HUES64 (cell line): Measurements from ENCODE around the gene SPARC.

Experiments
- H3K27ac ChIP-seq: 2 replicates; pipeline ENCODE4 v1.7.0; 2013; ENCODE audit warnings: low read depth, low read length, inconsistent platforms
- H3K27me3 ChIP-seq: 2 replicates; pipeline ENCODE4 v1.6.1; 2013; ENCODE audit warnings: mild to moderate bottlenecking, low read length; ENCODE audit not compliant: insufficient read depth
- H3K36me3 ChIP-seq: 2 replicates; pipeline ENCODE4 v1.6.1; 2013; ENCODE audit warnings: mild to moderate bottlenecking, low read length; ENCODE audit not compliant: insufficient read depth
- H3K4me1 ChIP-seq: 2 replicates; pipeline ENCODE4 v1.6.1; 2013; ENCODE audit warnings: mild to moderate bottlenecking, low read length, moderate library complexity; ENCODE audit not compliant: insufficient read depth
- H3K4me3 ChIP-seq: 2 replicates; pipeline ENCODE4 v1.5.1; 2013; ENCODE audit warnings: mild to moderate bottlenecking, low read length, moderate library complexity
- H3K9ac ChIP-seq: 2 replicates; pipeline ENCODE4 v1.6.1; 2013; ENCODE audit warnings: mild to moderate bottlenecking, low read depth, low read length
- H3K9me3 ChIP-seq: 2 replicates; pipeline ENCODE4 v1.6.1; 2013; ENCODE audit warnings: low read depth, low read length; ENCODE audit not compliant: insufficient read depth
- WGBS: fragments of 150-250, 120-280 bp; methylation state at CpG from one replicate; pipeline ENCODE4 v1.1.7; 2013; ENCODE audit warnings: missing lambda C conversion rate; 5-methylcytosine and 5-hydroxymethylcytosine counted together

SPARC gene

DNA sequence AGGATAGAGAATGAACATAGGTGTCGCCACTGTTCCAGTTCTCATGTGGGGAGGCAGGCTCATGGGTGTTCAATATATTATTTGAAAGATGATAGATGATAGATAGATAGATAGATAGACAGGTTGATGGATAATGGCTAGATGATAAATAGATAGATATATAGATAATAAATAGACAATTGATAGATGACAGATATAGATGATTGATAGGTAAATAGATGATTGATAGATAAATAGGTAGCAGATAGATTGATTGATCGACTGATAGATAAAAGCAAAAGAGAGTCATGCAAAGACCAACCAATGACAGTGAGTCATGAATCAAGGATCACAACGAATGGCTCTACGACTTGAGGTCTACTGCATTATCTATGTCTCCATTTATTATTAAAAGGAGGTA lies 30.4 kb downstream of the SPARC start:
- Histone ChIP-seq H3K9me3 (no peaks in the 10 kb centered on the region), H3K36me3 (no peaks in the 10 kb centered on the region), H3K27me3 (no peaks in the 10 kb centered on the region), H3K27ac (no peak overlapping the region), H3K4me3 (no peak overlapping the region), H3K9ac (no peak overlapping the region), H3K4me1 (no peaks in the 10 kb centered on the region)
- WGBS = 92% methylated on average over 4 of the region's 4 CpGs

DNA sequence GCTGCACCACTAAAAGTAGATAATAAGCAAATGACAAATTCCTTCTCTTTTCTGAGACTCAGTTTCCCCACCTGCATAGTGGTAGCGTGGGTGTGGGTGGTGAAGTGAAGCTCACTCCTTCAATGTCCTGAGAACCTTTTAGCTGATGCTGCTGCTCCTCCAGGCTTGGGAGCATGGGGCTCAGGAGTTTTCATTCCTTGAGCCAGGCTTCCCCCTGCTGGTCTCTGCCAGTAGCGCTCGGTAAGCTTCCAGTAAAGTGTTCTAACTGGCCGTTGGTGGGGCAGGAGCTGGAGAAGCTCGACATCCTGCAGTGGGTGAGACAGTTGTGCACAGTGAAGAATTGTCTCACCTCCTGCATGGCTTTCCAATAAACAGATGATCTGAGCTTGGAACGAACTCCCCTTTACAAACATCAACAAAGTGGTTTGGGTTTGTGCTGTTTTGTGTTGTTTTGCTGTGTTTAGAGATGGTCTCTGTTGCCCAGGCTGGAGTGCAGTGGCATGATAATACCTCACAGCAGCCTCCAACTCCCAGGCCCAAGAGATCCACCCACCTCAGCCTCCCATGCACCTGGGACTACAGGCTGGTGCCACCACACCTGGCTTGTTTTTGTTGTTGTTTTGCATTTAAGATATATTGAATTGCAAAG lies 34.6 kb downstream of the SPARC start:
- Histone ChIP-seq H3K27ac (no peak overlapping the region), H3K27me3 (no peaks in the 10 kb centered on the region), H3K9me3 (no peaks in the 10 kb centered on the region), H3K4me3 (no peak overlapping the region), H3K9ac (no peak overlapping the region), H3K4me1 (0 out of 2 replicates have a peak, but pooled peaks cover 3% of the 10 kb centered on the region), H3K36me3 (no peaks in the 10 kb centered on the region)
- 16% methylated on average over 5 of the region's 6 CpGs for WGBS

DNA sequence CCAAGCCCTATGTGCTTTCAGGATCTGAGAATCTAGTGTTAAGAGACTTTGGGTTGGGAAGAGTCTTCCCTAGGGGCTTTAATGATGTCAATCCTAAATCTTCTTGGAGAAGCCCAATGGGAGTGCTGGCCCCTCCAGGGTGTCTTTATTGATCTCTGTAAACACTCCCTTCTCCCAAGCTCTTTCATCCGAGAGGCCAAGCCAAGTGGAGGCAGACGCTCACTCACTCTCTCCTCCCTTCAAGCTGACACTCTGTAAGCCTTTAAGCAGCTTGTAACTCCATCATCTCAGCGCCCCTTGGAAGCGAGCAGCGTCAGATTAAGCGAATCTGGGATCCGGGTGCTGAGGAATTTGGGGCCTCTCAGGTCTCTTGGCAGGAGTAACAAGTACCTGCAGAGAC lies 37.7 kb downstream of the SPARC start:
- H3K27me3 ChIP-seq = no peaks in the 10 kb centered on the region
- no peaks in the 10 kb centered on the region for H3K9me3 ChIP-seq
- no peak overlapping the region for H3K4me3 ChIP-seq
- 74% methylated on average over 7 of the region's 7 CpGs for WGBS
- H3K36me3 ChIP-seq = no peaks in the 10 kb centered on the region
- no peak overlapping the region for H3K27ac ChIP-seq
- no peak overlapping the region for H3K9ac ChIP-seq
- H3K4me1 ChIP-seq = 0 out of 2 replicates have a peak, but pooled peaks cover 3% of the 10 kb centered on the region

DNA sequence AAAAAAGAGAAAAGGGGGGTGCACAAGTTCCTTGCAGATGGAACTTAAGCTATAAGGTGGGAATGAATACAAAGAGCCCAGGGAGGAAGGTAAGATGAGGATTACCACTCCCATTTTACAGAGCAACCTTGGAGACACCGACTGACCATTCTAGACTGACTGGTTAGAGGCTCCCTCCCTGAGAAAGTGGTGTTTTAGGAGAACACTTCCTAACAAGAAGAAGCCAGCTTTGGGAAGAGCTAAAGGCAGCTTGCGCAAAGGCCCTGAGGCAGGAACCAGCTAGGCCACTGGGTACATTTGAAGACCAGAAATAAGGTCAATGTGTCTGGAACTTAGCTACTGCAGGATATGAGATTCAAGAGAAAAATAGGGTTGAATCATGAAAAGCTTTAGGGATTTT lies 38.6 kb downstream of the SPARC start:
- no peak overlapping the region for H3K4me3 ChIP-seq
- H3K9me3 ChIP-seq = no peaks in the 10 kb centered on the region
- H3K4me1 ChIP-seq = 0 out of 2 replicates have a peak, but pooled peaks cover 3% of the 10 kb centered on the region
- no peaks in the 10 kb centered on the region for H3K27me3 ChIP-seq
- over 99% methylated on average over 2 of the region's 2 CpGs for WGBS
- H3K9ac ChIP-seq = no peak overlapping the region
- no peak overlapping the region for H3K27ac ChIP-seq
- no peaks in the 10 kb centered on the region for H3K36me3 ChIP-seq

DNA sequence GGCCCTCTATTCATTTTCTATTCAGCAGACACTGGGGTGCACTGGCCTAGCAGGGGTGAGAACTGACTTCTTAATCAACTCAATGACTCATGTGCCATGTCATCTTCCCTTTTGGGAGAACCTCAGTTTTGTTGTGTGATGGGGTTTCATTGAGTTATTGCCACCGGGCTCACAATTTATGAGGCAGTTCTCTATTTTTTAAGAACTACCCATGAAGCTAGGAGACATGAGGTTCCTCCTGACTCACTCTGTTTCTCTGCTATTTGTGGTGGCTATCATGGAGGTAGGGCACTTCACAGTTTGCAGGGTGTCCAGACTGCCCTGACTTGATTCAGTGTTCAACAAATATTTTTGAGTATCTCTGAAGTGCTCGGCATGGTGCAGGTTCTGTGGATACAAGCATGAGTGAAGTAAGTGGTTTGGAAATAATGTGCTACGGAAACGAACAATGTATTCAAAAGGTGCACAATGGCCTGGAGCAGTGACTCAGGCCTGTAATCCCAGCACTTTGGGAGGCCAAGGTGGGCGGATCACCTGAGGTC lies 39.3 kb downstream of the SPARC start:
- 91% methylated on average over 5 of the region's 5 CpGs for WGBS
- Histone ChIP-seq H3K4me3 (no peak overlapping the region), H3K27ac (no peak overlapping the region), H3K9me3 (no peaks in the 10 kb centered on the region), H3K27me3 (no peaks in the 10 kb centered on the region), H3K36me3 (no peaks in the 10 kb centered on the region), H3K4me1 (0 out of 2 replicates have a peak, but pooled peaks cover 3% of the 10 kb centered on the region), H3K9ac (no peak overlapping the region)

DNA sequence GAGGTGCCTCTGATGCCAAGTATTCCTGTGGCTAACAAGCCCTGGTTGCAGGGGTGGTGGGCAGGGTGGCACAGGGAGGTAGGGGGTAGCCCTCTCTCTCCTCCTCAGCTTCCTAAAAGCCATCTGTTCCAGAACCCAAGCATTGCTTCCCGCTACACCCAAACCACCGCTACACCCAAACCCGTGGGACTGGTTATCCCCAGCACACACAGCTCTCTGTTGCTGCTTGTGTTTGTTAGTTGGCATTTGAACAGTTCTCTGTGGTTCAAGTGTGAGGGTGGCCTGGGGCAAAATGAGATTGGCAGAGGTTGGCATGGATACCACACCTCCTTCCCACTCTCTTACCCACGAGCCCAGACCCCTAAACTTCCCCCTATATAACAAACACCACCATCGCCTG lies 40.4 kb downstream of the SPARC start:
- Histone ChIP-seq H3K27me3 (no peaks in the 10 kb centered on the region), H3K9me3 (no peaks in the 10 kb centered on the region), H3K36me3 (no peaks in the 10 kb centered on the region), H3K4me3 (no peak overlapping the region), H3K27ac (no peak overlapping the region), H3K4me1 (0 out of 2 replicates have a peak, but pooled peaks cover 3% of the 10 kb centered on the region), H3K9ac (no peak overlapping the region)
- 93% methylated on average over 5 of the region's 5 CpGs for WGBS

DNA sequence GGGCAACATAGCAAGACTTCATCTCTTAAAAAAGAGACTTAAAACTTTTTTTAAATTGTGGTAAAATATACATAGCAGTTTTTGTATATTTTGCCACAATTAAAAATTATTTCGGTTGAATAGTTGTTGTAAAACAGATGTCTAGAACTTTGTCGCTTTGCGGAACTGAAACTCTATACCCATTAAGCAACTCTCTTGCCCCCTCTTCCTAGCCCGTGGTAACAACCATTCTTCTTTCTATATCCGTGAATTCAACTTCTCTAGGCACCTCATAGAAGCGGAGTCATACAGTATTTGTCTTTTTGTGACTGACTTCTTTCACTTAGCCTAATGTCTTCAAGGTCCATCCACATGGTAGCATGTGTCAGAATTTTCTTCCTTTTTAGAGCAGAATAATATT lies 43.3 kb downstream of the SPARC start:
- Histone ChIP-seq H3K9ac (no peak overlapping the region), H3K4me3 (no peak overlapping the region), H3K27me3 (peaks cover 10% of the 10 kb centered on the region), H3K4me1 (no peaks in the 10 kb centered on the region), H3K36me3 (no peaks in the 10 kb centered on the region), H3K9me3 (no peaks in the 10 kb centered on the region), H3K27ac (no peak overlapping the region)
- WGBS = over 99% methylated on average over 6 of the region's 6 CpGs

DNA sequence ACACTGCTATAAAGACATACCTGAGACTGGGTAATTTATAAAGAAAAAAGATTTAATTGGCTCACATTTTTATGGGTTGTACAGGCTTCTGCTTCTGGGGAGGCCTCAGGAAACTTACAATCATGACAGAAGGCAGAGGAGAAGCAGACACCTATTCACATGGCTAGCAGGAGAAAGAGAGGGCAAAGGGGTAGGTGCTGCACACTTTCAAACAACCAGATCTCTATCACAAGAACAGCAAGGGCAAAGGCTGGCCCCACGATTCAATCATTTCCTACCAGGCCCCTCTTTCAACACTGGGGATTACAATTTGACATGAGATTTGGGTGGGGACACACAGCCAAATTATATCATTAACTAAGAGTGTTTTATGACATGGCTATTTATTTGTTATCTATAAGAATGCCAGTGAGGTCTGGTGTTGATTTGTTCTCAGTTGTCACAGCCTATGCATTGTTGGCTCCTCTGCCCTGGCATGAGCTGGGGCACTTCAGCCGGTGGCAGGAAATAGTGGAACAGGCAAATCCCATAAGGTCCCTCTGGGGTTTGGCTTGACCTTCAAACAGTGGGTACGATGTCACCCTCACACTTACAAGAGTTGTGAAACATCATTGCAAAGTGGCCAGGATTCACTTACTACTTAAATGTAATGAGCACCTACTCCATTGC lies 44.1 kb downstream of the SPARC start:
- Histone ChIP-seq H3K27me3 (peaks cover 16% of the 10 kb centered on the region), H3K36me3 (no peaks in the 10 kb centered on the region), H3K4me3 (no peak overlapping the region), H3K4me1 (no peaks in the 10 kb centered on the region), H3K9me3 (no peaks in the 10 kb centered on the region), H3K27ac (no peak overlapping the region), H3K9ac (no peak overlapping the region)
- 88% methylated on average over 3 of the region's 3 CpGs for WGBS

DNA sequence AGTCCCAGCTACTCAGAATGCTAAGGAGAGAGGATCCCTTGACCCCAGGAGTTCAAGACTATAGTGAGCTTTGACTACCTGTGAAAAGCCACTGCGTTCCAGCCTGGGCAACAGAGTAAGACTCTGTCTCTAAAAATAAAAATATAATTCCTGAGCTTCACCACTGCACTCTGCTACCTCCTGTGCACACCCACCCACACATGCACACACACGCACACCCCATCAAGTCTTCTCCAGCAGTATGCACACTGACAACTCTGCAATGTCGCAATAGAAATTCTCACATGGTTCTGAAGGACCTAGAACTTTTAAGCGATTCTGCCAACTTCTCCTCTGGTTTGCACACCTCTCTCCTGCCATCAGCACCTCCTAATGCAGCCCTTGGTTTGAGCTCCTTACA lies 48.1 kb downstream of the SPARC start:
- 86% methylated on average over 4 of the region's 4 CpGs for WGBS

DNA sequence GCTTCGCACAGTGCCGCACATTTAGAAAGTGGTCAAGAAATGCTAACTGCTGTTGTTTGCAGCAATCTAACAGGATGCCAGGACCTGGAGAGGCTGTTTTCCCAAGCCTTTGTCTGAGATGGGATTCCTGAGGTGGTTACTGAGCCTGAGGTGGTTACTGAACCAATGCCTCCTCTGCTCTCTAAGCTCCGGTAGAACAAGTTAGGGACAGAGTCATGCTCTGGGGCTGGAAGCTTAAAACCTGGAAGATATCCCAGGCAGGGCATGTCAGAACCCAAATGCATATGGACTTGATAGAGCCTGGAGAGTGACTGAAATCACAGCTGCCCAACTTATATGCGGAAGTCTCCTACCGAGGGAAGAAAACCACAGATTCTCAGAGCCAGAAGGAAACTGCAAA lies 49.0 kb downstream of the SPARC start:
- H3K4me3 ChIP-seq = no peak overlapping the region
- no peak overlapping the region for H3K9ac ChIP-seq
- 81% methylated on average over 5 of the region's 5 CpGs for WGBS
- H3K4me1 ChIP-seq = no peaks in the 10 kb centered on the region
- no peak overlapping the region for H3K27ac ChIP-seq
- no peaks in the 10 kb centered on the region for H3K36me3 ChIP-seq
- peaks cover 28% of the 10 kb centered on the region for H3K27me3 ChIP-seq
- H3K9me3 ChIP-seq = no peaks in the 10 kb centered on the region

More for the DNA sequence above, 48.1 kb downstream of the SPARC start:
- Histone ChIP-seq H3K4me1 (no peaks in the 10 kb centered on the region), H3K27ac (no peak overlapping the region), H3K27me3 (peaks cover 28% of the 10 kb centered on the region), H3K36me3 (no peaks in the 10 kb centered on the region), H3K9ac (no peak overlapping the region), H3K4me3 (no peak overlapping the region), H3K9me3 (no peaks in the 10 kb centered on the region)

DNA sequence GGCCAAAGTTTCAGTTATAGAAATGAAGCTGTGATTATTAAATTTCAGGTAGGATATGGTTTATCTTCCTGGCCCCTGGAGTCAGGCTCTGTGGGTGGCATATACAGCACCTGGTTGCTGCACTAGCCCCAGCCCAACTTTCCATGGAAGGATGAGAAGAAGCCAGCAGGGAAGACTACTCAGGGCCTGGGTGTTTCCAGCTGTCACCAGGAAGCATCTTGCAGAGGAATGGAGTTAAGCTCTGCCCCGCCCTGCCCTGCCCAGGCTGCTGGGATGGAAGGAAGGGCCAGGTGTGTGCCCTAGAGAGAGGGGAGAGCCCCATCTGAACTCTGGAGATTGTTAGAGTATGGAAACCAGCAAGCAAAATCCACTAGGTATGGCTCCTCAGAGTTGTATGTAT lies 52.8 kb downstream of the SPARC start:
- Histone ChIP-seq H3K4me1 (no peaks in the 10 kb centered on the region), H3K36me3 (no peaks in the 10 kb centered on the region), H3K4me3 (no peak overlapping the region), H3K27ac (no peak overlapping the region), H3K9ac (no peak overlapping the region), H3K9me3 (no peaks in the 10 kb centered on the region), H3K27me3 (peaks cover 23% of the 10 kb centered on the region)
- 88% methylated on average over 1 of the region's 1 CpG for WGBS
